ENCODE results near the gene BUB1B.

BUB1B gene

GRCh38 chr15:40182358-40183029 is 21.6 kb downstream of the BUB1B start:
- no peak for DNase-seq (ENCODE audit: low read depth)

GRCh38 chr15:40183636-40184463 is 23.0 kb downstream of the BUB1B start:
- DNase-seq (ENCODE audit: low read depth) = no peak

- DNase-seq (ENCODE audit: low read depth) = no peak
Observed at GRCh38 chr15:40190591-40190990, 29.7 kb downstream of the BUB1B start.

GRCh38 chr15:40192942-40193341 is 32.1 kb downstream of the BUB1B start:
- DNase-seq (ENCODE audit: low read depth) = no peak

GRCh38 chr15:40197434-40197833 is 36.6 kb downstream of the BUB1B start:
- no peak for DNase-seq (ENCODE audit: low read depth)

- DNase-seq (ENCODE audit: low read depth) = no peak
Observed at GRCh38 chr15:40198355-40199085, 37.7 kb downstream of the BUB1B start.

GRCh38 chr15:40204100-40204499 is 43.2 kb downstream of the BUB1B start:
- no peak for DNase-seq (ENCODE audit: low read depth)

GRCh38 chr15:40217166-40217824 is 56.4 kb downstream of the BUB1B start:
- peak; percentile 64 for DNase-seq (ENCODE audit: low read depth)

GRCh38 chr15:40219801-40220200 is 58.9 kb downstream of the BUB1B start:
- DNase-seq (ENCODE audit: low read depth) = no peak

- DNase-seq (ENCODE audit: low read depth) = no peak
Observed at GRCh38 chr15:40222131-40222530, 61.3 kb downstream of the BUB1B start.

GRCh38 chr15:40226736-40227135 is 65.9 kb downstream of the BUB1B start:
- DNase-seq (ENCODE audit: low read depth) = no peak

GRCh38 chr15:40229316-40229715 is 68.4 kb downstream of the BUB1B start:
- no peak for DNase-seq (ENCODE audit: low read depth)

- no peak for DNase-seq (ENCODE audit: low read depth)
Observed at GRCh38 chr15:40229956-40230355, 69.1 kb downstream of the BUB1B start.

GRCh38 chr15:40232625-40233070 is 71.8 kb downstream of the BUB1B start:
- DNase-seq (ENCODE audit: low read depth) = no peak

GRCh38 chr15:40233727-40234577 is 73.1 kb downstream of the BUB1B start:
- no peak for DNase-seq (ENCODE audit: low read depth)

GRCh38 chr15:40234783-40235182 is 73.9 kb downstream of the BUB1B start:
- no peak for DNase-seq (ENCODE audit: low read depth)

- DNase-seq (ENCODE audit: low read depth) = no peak
Observed at GRCh38 chr15:40235201-40235885, 74.5 kb downstream of the BUB1B start.

- DNase-seq (ENCODE audit: low read depth) = no peak
Observed at GRCh38 chr15:40238532-40239403, 77.9 kb downstream of the BUB1B start, which contains the start of gene PAK6. PAK6 (plus strand) TSS chr15:40239063; CDS start chr15:40264786, 25,723 bp downstream.

- DNase-seq (ENCODE audit: low read depth) = no peak
Observed at GRCh38 chr15:40239404-40239692, 78.5 kb downstream of the BUB1B start.
